ENCODE results near the gene ESR2.

GRCh38 chr14:64109819-64110554 is 184.2 kb downstream of the ESR2 start:
- TF ChIP-seq CTCF (IDR thresholded peaks at IDR 0.05; ENCODE audit: low read depth, low read length) (no peak), EZH2phosphoT487 (IDR thresholded peaks at IDR 0.05; ENCODE audit: low read depth) (no peak)

All from OCI-LY3 (cell line).